ENCODE data around the gene AASDHPPT.

AASDHPPT gene

GRCh38 chr11:106133529-106133928, 56.1 kb downstream of the AASDHPPT start:
- Histone ChIP-seq H4K20me1 (ENCODE audit: low read depth, low read length) (no peaks in the 10 kb centered on the region), H2AFZ (ENCODE audit: low read depth, low read length, severe bottlenecking) (no peak overlapping the region), H3F3A (ENCODE audit: insufficient read depth) (no peaks in the 10 kb centered on the region), H3K4me2 (ENCODE audit: low read depth, low read length, poor library complexity, severe bottlenecking) (no peak overlapping the region), H3K27ac (ENCODE audit: low read depth, low read length) (no peak overlapping the region), H3K4me3 (ENCODE audit: insufficient read depth, low read length, poor library complexity, severe bottlenecking) (no peak overlapping the region), H3K9ac (ENCODE audit: low read length) (no peak overlapping the region), H3K79me2 (ENCODE audit: insufficient read depth, low read length) (no peaks in the 10 kb centered on the region), H3K36me3 (ENCODE audit: low read length) (no peaks in the 10 kb centered on the region), H3K27me3 (ENCODE audit: low read length) (no peaks in the 10 kb centered on the region), H3K9me2 (replicated peaks; ENCODE audit: insufficient read depth, low read length) (no peaks in the 10 kb centered on the region), H3K9me3 (ENCODE audit: insufficient read depth, low read length) (no peaks in the 10 kb centered on the region)
- TF ChIP-seq, protein P1, sequence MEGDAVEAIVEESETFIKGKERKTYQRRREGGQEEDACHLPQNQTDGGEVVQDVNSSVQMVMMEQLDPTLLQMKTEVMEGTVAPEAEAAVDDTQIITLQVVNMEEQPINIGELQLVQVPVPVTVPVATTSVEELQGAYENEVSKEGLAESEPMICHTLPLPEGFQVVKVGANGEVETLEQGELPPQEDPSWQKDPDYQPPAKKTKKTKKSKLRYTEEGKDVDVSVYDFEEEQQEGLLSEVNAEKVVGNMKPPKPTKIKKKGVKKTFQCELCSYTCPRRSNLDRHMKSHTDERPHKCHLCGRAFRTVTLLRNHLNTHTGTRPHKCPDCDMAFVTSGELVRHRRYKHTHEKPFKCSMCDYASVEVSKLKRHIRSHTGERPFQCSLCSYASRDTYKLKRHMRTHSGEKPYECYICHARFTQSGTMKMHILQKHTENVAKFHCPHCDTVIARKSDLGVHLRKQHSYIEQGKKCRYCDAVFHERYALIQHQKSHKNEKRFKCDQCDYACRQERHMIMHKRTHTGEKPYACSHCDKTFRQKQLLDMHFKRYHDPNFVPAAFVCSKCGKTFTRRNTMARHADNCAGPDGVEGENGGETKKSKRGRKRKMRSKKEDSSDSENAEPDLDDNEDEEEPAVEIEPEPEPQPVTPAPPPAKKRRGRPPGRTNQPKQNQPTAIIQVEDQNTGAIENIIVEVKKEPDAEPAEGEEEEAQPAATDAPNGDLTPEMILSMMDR (IDR thresholded peaks at IDR 0.05; ENCODE audit: insufficient read depth, low read length, poor library complexity, severe bottlenecking) = no peak
- no peak for TF ChIP-seq EZH2phosphoT487 (conservative IDR thresholded peaks at IDR 0.05; ENCODE audit: low read length)

- Histone ChIP-seq H3K27me3 (ENCODE audit: low read length) (no peaks in the 10 kb centered on the region), H3K36me3 (ENCODE audit: low read length) (no peaks in the 10 kb centered on the region), H3K9me2 (replicated peaks; ENCODE audit: insufficient read depth, low read length) (no peaks in the 10 kb centered on the region), H3K9ac (ENCODE audit: low read length) (no peak overlapping the region), H2AFZ (ENCODE audit: low read depth, low read length, severe bottlenecking) (no peak overlapping the region), H3F3A (ENCODE audit: insufficient read depth) (no peaks in the 10 kb centered on the region), H3K9me3 (ENCODE audit: insufficient read depth, low read length) (no peaks in the 10 kb centered on the region), H3K4me2 (ENCODE audit: low read depth, low read length, poor library complexity, severe bottlenecking) (no peak overlapping the region), H3K4me3 (ENCODE audit: insufficient read depth, low read length, poor library complexity, severe bottlenecking) (no peak overlapping the region), H3K79me2 (ENCODE audit: insufficient read depth, low read length) (no peaks in the 10 kb centered on the region), H4K20me1 (ENCODE audit: low read depth, low read length) (no peaks in the 10 kb centered on the region), H3K27ac (ENCODE audit: low read depth, low read length) (no peak overlapping the region)
- TF ChIP-seq, protein P1 (IDR thresholded peaks at IDR 0.05; ENCODE audit: insufficient read depth, low read length, poor library complexity, severe bottlenecking) = no peak
- TF ChIP-seq EZH2phosphoT487 (conservative IDR thresholded peaks at IDR 0.05; ENCODE audit: low read length) = no peak
Observed at GRCh38 chr11:106137061-106137460, 59.6 kb downstream of the AASDHPPT start.

DNA sequence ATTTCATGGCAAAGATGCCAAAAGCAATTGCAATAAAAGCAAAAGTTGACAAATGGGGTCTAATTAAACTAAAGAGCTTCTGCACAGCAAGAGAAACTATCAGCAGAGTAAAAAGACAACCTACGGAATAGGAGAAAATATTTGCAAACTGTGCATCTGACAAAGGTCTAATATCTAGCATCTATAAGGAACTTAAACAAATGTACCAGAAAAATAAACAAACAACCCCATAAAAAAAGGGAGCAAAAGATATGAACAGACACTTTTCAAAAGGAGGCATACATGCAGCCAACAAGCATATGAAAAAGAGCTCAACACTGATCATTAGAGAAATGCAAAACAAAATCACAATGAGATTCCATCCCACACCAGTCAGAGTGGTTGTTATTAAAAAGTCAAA, 60.3 kb downstream of the AASDHPPT start:
- Histone ChIP-seq H3K4me3 (ENCODE audit: insufficient read depth, low read length, poor library complexity, severe bottlenecking) (no peak overlapping the region), H3K9ac (ENCODE audit: low read length) (no peak overlapping the region), H4K20me1 (ENCODE audit: low read depth, low read length) (no peaks in the 10 kb centered on the region), H3K9me3 (ENCODE audit: insufficient read depth, low read length) (no peaks in the 10 kb centered on the region), H3K36me3 (ENCODE audit: low read length) (no peaks in the 10 kb centered on the region), H3K9me2 (replicated peaks; ENCODE audit: insufficient read depth, low read length) (no peaks in the 10 kb centered on the region), H3K4me2 (ENCODE audit: low read depth, low read length, poor library complexity, severe bottlenecking) (no peak overlapping the region), H3K27me3 (ENCODE audit: low read length) (no peaks in the 10 kb centered on the region), H3F3A (ENCODE audit: insufficient read depth) (no peaks in the 10 kb centered on the region), H2AFZ (ENCODE audit: low read depth, low read length, severe bottlenecking) (no peak overlapping the region), H3K27ac (ENCODE audit: low read depth, low read length) (no peak overlapping the region), H3K79me2 (ENCODE audit: insufficient read depth, low read length) (no peaks in the 10 kb centered on the region)
- no peak for TF ChIP-seq EZH2phosphoT487 (conservative IDR thresholded peaks at IDR 0.05; ENCODE audit: low read length)
- TF ChIP-seq, protein P1 (IDR thresholded peaks at IDR 0.05; ENCODE audit: insufficient read depth, low read length, poor library complexity, severe bottlenecking) = no peak

All from SU-DHL-6 (cell line).